Panc1 (cell line): ENCODE measurements around the gene PDE6B. TPM values are rescaled to one million over a fixed set of nuclear protein-coding genes. Genes with fewer than 3 reads are reported as not detected.

ENCODE experiments used
- ATAC-seq: fragments of 200-7000 bp; cut with Tn5 transposase; 2 replicates; pipeline ENCODE4 v1.9.1; 2020; ENCODE audit warnings: mild to moderate bottlenecking, moderate library complexity
- BruUV-seq: library from RNA; stranded (reverse); fragments of 400-500 nt; replicated peaks from 2 replicates; lab custom pipeline; 2021; lab: Mats Ljungman, UMichigan
- CTCF ChIA-PET: fragments of 300-600 bp; sonication (Branson Sonifier 250); formaldehyde crosslinking; loops from one replicate; lab custom pipeline; 2022; ENCODE audit warnings: antibody characterized with exemption; lab: Charles Lee
- POLR2A ChIA-PET: fragments of 300-600 bp; sonication (Branson Sonifier 250); formaldehyde crosslinking; loops from one replicate; lab custom pipeline; 2022; ENCODE audit warnings: antibody characterized with exemption; lab: Charles Lee
- DNase-seq: peaks from one replicate; pipeline ENCODE4 v3.0.0-alpha.2; 2010; ENCODE audit warnings: low read depth, low spot score
- H3K27ac ChIP-seq: 2 replicates; pipeline ENCODE4 v1.5.1; 2011; ENCODE audit warnings: mild to moderate bottlenecking, low read length, inconsistent platforms
- H3K27me3 ChIP-seq: fragments of 200-500 bp; sonication (Bioruptor generic); 2 replicates; pipeline ENCODE4 v1.6.0; 2014; ENCODE audit warnings: low read length, inconsistent platforms; ENCODE audit not compliant: control insufficient read depth, insufficient read depth
- H3K36me3 ChIP-seq: fragments of 200-500 bp; sonication (Bioruptor generic); 2 replicates; pipeline ENCODE4 v1.5.1; 2014; ENCODE audit warnings: inconsistent platforms, mild to moderate bottlenecking, low read length, moderate library complexity; ENCODE audit not compliant: control insufficient read depth, insufficient read depth
- H3K4me1 ChIP-seq: 2 replicates; pipeline ENCODE4 v1.5.1; 2011; ENCODE audit warnings: inconsistent platforms, mild to moderate bottlenecking, low read length, moderate library complexity; ENCODE audit not compliant: control insufficient read depth, insufficient read depth
- H3K4me3 ChIP-seq, 2 experiments: 2 replicates each; pipeline ENCODE4 v1.5.1; 2011 to 2012; ENCODE audit warnings: low read depth in 2 of 2, low read length in 2 of 2, mild to moderate bottlenecking in 2 of 2, inconsistent platforms in 1 of 2, moderate library complexity in 1 of 2
- H3K9me3 ChIP-seq: fragments of 200-500 bp; sonication (Bioruptor generic); 2 replicates; pipeline ENCODE4 v1.5.1; 2014; ENCODE audit warnings: low read depth, mild to moderate bottlenecking, inconsistent platforms, low read length, moderate library complexity; ENCODE audit not compliant: control insufficient read depth, insufficient read depth
- POLR2AphosphoS5 ChIP-seq: IDR thresholded peaks from 2 replicates; pipeline ENCODE4 v1.6.1; 2012; ENCODE audit warnings: mild to moderate bottlenecking, low read depth, low read length, moderate library complexity
- REST ChIP-seq, 2 experiments: IDR thresholded peaks; 2 replicates each; pipeline ENCODE4 v1.6.1; 2011 to 2012; ENCODE audit warnings: low read depth in 2 of 2, control low read depth in 1 of 2, low read length in 1 of 2, mild to moderate bottlenecking in 1 of 2, moderate library complexity in 1 of 2; ENCODE audit not compliant: insufficient read depth in 1 of 2
- SIN3A ChIP-seq: IDR thresholded peaks from 2 replicates; pipeline ENCODE4 v1.6.1; 2012; ENCODE audit warnings: low read depth, mild to moderate bottlenecking, low read length, moderate library complexity, borderline replicate concordance; ENCODE audit not compliant: insufficient read depth
- TCF7L2 ChIP-seq: IDR thresholded peaks from 2 replicates; pipeline ENCODE4 v1.6.1; 2011; ENCODE audit warnings: mild to moderate bottlenecking, low read depth, low read length, inconsistent platforms
- in situ Hi-C: cut with HindIII; loops from 2 replicates; pipeline ENCODE4 v1.10.0; 2016; ENCODE audit warnings: low sequenced_read_pairs, low pct_unique_long_range_greater_than_20kb
- intact Hi-C: fragments of 100-400 bp; cut with micrococcal nuclease; formaldehyde crosslinking; loops from one replicate; pipeline ENCODE4 v1.10.0; 2022; ENCODE audit not compliant: unreplicated experiment
- total RNA-seq: library from RNA; stranded (reverse); gene quantifications from one replicate; pipeline ENCODE4 v1.2.1, GENCODE V29; 2021; ENCODE audit not compliant: unreplicated experiment
- TF ChIP-seq, protein P1 (sequence below): fragments of 450-650 bp; IDR thresholded peaks from 2 replicates; pipeline ENCODE4 v1.5.1; 2017; ENCODE audit warnings: mild to moderate bottlenecking

The PDE6B gene
- total RNA-seq, 1 experiment from 2014 or later: 6.5 TPM

DNA sequence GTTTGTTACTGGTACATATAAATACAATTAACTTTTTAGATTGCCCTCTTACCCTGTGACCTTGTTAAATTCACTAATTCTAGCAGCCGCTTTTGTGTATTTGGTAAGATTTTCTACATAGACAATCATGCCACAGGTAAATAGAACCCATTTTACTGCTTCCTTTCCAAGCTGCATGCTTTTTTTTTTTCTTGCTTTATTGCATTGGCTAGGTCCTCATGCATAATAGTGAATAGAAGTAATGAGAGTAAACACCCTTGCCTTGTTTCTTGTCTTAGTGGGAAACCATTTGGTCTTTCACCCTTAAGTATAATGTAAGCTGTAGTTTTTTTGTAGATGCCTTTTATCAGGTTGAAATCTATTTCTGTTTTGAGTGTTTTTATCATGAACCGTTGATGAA is 41.6 kb upstream of the PDE6B start:
- H3K4me3 ChIP-seq: no peak overlapping the region
- in situ Hi-C loops: no loop called here
- ChIA-PET POLR2A (no interaction called here), CTCF (no interaction called here)
- H3K9me3 ChIP-seq: no peaks in the 10 kb centered on the region
- ATAC-seq (no peak), DNase-seq (no peak)
- H3K27me3 ChIP-seq: no peaks in the 10 kb centered on the region
- no peak overlapping the region for H3K27ac ChIP-seq
- TF ChIP-seq TCF7L2 (no peak), SIN3A (no peak), REST (IDR thresholded peaks at IDR 0.05; ENCODE audit: insufficient read depth in 1 of 2, low read depth in 2 of 2, low read length in 1 of 2) (no peak), POLR2AphosphoS5 (no peak)
- TF ChIP-seq, protein P1, sequence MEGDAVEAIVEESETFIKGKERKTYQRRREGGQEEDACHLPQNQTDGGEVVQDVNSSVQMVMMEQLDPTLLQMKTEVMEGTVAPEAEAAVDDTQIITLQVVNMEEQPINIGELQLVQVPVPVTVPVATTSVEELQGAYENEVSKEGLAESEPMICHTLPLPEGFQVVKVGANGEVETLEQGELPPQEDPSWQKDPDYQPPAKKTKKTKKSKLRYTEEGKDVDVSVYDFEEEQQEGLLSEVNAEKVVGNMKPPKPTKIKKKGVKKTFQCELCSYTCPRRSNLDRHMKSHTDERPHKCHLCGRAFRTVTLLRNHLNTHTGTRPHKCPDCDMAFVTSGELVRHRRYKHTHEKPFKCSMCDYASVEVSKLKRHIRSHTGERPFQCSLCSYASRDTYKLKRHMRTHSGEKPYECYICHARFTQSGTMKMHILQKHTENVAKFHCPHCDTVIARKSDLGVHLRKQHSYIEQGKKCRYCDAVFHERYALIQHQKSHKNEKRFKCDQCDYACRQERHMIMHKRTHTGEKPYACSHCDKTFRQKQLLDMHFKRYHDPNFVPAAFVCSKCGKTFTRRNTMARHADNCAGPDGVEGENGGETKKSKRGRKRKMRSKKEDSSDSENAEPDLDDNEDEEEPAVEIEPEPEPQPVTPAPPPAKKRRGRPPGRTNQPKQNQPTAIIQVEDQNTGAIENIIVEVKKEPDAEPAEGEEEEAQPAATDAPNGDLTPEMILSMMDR: no peak
- BruUV-seq: no TSS peak
- 0 out of 2 replicates have a peak, but pooled peaks cover 4% of the 10 kb centered on the region for H3K4me1 ChIP-seq
- intact Hi-C loops: no loop called here
- no peaks in the 10 kb centered on the region for H3K36me3 ChIP-seq

DNA sequence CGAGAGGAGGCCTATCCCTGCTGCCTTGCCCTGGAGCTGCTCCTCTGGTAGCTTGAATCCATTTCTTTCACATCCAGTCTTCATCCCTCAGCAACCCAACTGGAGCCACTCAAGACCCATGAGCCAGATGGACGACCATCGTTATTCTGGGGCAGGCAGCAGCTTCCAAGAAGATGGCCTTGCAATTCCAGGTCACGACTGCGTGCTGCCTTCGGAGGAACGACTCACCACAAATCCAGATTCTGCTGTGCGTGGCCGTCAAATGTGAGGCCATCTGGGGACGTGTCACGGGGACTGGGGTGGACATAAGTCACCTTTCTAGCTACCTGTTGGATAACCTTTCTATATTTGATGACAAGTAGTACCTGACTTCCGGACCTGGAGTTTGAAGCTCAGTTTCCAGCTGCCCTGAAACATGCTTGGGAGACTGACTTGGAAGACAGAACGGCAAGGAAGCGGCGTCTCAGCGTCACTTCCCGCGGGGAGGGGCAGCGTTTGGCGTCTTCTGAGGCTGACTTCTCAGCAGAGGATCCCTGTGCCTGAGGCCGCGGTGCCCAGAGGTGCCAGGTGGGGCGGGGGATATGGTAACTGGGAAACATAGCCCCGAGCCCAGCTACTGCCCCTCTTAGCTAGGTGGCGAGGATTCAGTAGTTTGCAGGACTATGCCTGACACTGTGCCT is 37.6 kb upstream of the PDE6B start:
- in situ Hi-C loops (no loop called here), intact Hi-C loops (no loop called here)
- ATAC-seq: no peak
- Histone ChIP-seq H3K27me3 (no peaks in the 10 kb centered on the region), H3K36me3 (no peaks in the 10 kb centered on the region), H3K9me3 (no peaks in the 10 kb centered on the region), H3K4me3 (no peak overlapping the region), H3K27ac (no peak overlapping the region), H3K4me1 (no peaks in the 10 kb centered on the region)
- ChIA-PET CTCF (no interaction called here), POLR2A (no interaction called here)
- TF ChIP-seq, protein P1: no peak
- TF ChIP-seq REST (IDR thresholded peaks at IDR 0.05; ENCODE audit: insufficient read depth in 1 of 2, low read depth in 2 of 2, low read length in 1 of 2) (no peak), TCF7L2 (no peak), SIN3A (no peak), POLR2AphosphoS5 (no peak)
- no peak for DNase-seq
- no TSS peak for BruUV-seq
